BJ (cell line): ENCODE results near the gene PTX4. TPM values are rescaled to one million over a fixed set of nuclear protein-coding genes. Genes with fewer than 3 reads are reported as not detected.

Experiments used
- CTCF ChIA-PET: fragments of 350-600 bp; formaldehyde crosslinking; extraction: SDS; loops from one replicate; lab custom pipeline; 2021; ENCODE audit warnings: antibody characterized with exemption, inconsistent platforms; lab: Yijun Ruan, JAX
- POLR2A ChIA-PET: fragments of 300-600 bp; sonication (Branson Sonifier 250); formaldehyde crosslinking; extraction: SDS; loops from one replicate; lab custom pipeline; 2021; ENCODE audit warnings: antibody characterized with exemption; lab: Charles Lee
- DNase-seq: peaks from one replicate; pipeline ENCODE4 v3.0.0-alpha.2; 2011; ENCODE audit warnings: low read depth
- H3K27me3 ChIP-seq: 2 replicates; pipeline ENCODE4 v1.6.0; 2011; ENCODE audit warnings: low read length; ENCODE audit not compliant: control insufficient read depth, insufficient read depth
- H3K36me3 ChIP-seq: 2 replicates; pipeline ENCODE4 v1.5.1; 2011; ENCODE audit warnings: low read length; ENCODE audit not compliant: control insufficient read depth, insufficient read depth
- H3K4me3 ChIP-seq: 2 replicates; pipeline ENCODE4 v1.5.1; 2011; ENCODE audit warnings: low read depth, mild to moderate bottlenecking, control low read depth, low read length
- CTCF ChIP-seq: IDR thresholded peaks from 2 replicates; pipeline ENCODE4 v1.5.1; 2011; ENCODE audit warnings: low read depth, mild to moderate bottlenecking, control low read depth, inconsistent platforms, low read length, moderate library complexity; ENCODE audit not compliant: insufficient read depth
- polyA plus RNA-seq: library from polyadenylated mRNA; depleted of rRNA; stranded (reverse); fragments of >200 nt; gene quantifications from 2 replicates; pipeline ENCODE4 v1.2.3, GENCODE V29; 2011

Gene PTX4
- polyA plus RNA-seq, 1 experiment = not detected

- peak; percentile 19 for DNase-seq
- POLR2A ChIA-PET = no interaction called here
Measured at GRCh38 chr16:1458336-1458976, 30.3 kb downstream of the PTX4 start.

GRCh38 chr16:1457489-1458245 is 31.1 kb downstream of the PTX4 start:
- ChIA-PET CTCF (no interaction called here), POLR2A (no interaction called here)
- Histone ChIP-seq H3K36me3 (peaks cover 20% of the 10 kb centered on the region), H3K4me3 (no peak overlapping the region), H3K27me3 (no peaks in the 10 kb centered on the region)
- TF ChIP-seq CTCF = no peak
- no peak for DNase-seq

More at GRCh38 chr16:1458336-1458976, 30.3 kb downstream of the PTX4 start:
- H3K4me3 ChIP-seq = no peak overlapping the region
- CTCF ChIA-PET = interaction anchor here (1.8 kb wide), 1 partner anchor 248 kb away, joined by 4 read pairs; the partner anchor contains the start of gene MAPK8IP3
- H3K36me3 ChIP-seq = peaks cover 18% of the 10 kb centered on the region
- TF ChIP-seq CTCF = no peak
- no peaks in the 10 kb centered on the region for H3K27me3 ChIP-seq

GRCh38 chr16:1456951-1457350 is 31.8 kb downstream of the PTX4 start:
- ChIA-PET CTCF (no interaction called here), POLR2A (no interaction called here)
- TF ChIP-seq CTCF = no peak
- H3K4me3 ChIP-seq = no peak overlapping the region
- DNase-seq = no peak
- H3K27me3 ChIP-seq = no peaks in the 10 kb centered on the region
- H3K36me3 ChIP-seq = peaks cover 22% of the 10 kb centered on the region

- Histone ChIP-seq H3K27me3 (no peaks in the 10 kb centered on the region), H3K36me3 (peaks cover 29% of the 10 kb centered on the region), H3K4me3 (no peak overlapping the region)
- CTCF ChIA-PET = no interaction called here
- POLR2A ChIA-PET = no interaction called here
- no peak for DNase-seq
- no peak for TF ChIP-seq CTCF
Measured at GRCh38 chr16:1455190-1456171, 33.3 kb downstream of the PTX4 start.

- Histone ChIP-seq H3K4me3 (no peak overlapping the region), H3K36me3 (peaks cover 26% of the 10 kb centered on the region), H3K27me3 (no peaks in the 10 kb centered on the region)
- ChIA-PET POLR2A (no interaction called here), CTCF (no interaction called here)
- TF ChIP-seq CTCF = no peak
- DNase-seq = no peak
Measured at GRCh38 chr16:1454561-1454960, 34.2 kb downstream of the PTX4 start.
